ENCODE results near the gene CPE.
"Not testable (repeated sequence)": the region's sequence is repeated elsewhere in the genome, so short reads cannot be mapped to it uniquely, and the experiment has no call there.

Gene CPE

DNA sequence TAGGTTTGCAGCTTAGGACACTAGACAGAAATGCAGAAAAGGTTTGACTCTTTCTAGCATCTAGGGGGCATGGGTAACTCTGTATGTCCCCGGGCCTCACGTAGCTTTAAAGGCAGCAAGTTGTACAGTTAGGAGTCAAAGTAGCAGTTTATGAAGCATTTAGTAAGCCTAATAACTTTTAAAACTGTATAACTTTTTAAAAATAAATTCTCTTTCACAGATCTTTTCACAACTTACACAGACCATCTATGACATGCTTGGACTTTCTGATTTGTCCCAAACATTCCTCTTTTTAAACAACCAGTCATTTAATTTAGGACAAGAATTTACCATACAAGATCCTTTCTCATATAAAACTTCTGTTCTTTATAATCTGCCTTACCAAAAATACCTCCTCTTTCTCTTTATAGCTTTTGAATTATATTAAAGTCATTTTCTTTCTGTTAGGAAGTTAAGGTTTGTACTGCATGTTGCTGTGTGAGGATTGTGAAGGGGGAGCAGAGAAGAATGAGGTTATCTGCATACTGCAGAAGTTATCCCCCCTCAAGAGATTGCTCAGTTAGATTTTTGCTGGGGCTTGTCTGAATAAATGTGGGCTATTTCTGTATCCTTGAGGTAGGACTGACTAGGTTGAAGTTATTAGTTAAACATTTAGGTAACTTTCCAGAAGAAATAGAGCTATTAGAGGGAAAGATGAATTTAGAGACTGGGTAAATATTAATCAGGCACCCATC is 94.3 kb downstream of the CPE start:
- no peak for DNase-seq

GRCh38 chr4:165474784-165475705 is 96.2 kb downstream of the CPE start:
- no peak for DNase-seq

DNA sequence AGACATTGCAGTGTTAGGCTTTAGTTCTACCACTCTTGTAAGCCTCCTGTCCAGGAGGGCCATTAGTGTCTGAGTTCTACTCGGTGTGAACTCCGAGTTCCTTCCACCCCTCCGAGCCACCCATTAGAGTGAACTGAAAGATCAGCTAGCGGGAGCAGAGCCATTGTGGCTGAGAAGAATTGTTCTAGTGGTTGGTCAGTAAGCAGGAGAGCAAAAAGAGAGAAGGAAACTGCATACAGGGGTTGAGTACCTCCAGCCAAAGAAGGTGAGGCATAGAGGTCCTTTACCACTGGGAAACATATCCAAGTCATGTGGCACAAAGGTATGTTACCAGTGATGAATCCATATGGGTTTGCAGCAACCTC is 96.9 kb downstream of the CPE start:
- DNase-seq: no peak

DNA sequence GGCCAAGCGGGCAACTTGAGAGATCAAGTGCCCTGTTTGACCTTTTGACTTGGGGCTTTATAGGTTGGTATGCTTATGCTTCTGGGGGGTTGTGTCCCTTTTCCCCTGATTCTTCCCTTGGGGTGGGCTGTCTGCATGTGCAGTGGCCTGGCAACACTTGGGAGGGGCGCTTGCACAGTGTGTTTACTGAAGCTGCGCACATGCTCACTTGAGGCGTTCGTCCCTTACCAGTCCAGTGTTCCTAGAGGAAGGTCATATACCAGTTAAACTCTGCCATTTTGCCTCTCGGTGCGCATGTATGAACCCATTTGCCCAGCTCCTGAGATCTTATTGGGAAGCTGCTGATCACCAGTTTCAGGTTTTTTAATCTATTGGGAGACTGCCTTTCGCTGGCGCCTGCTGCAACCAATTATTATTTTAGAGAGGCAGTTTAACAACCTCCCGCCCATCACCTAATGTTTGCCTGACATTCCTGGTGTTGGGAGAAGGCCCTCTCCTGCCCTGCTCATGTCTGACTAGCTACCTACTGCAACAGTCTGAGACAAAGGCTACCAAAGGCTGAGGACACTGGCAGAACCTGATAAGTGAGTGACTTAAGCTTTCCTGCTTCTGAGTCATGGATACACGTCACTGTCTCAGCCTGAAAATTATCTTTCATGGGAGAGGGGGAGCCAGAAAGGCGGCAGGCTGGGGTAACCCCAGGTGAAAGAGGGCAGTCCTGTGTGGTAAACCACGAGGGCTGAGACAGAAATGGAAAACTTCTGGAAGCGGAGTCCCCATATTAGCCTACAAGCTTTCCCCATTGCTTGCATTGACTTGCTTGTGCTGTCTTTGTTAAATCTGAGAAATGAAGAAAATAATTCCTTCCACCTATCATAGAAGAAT is 97.6 kb downstream of the CPE start:
- no peak for DNase-seq

- DNase-seq: no peak
Observed at GRCh38 chr4:165477799-165478198, 99.0 kb downstream of the CPE start.

DNA sequence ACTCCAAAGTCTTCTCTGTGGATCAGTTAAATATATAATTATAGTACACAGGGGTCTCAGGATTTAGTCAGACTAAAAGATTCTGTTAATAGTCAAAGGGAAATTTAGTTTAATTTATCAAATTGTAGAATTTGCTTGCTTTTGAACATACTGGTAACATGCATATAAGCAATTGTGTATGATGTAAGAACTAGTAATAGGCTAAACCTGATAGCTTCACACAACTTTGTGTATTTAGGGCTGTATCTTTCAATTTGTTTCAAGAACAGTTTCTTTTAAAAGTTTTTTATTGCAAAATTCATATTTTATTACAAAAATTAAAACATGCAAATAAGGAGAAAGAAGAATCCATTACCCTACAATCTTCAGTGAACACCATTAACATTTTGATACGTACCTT is 99.5 kb downstream of the CPE start:
- no peak for DNase-seq

DNA sequence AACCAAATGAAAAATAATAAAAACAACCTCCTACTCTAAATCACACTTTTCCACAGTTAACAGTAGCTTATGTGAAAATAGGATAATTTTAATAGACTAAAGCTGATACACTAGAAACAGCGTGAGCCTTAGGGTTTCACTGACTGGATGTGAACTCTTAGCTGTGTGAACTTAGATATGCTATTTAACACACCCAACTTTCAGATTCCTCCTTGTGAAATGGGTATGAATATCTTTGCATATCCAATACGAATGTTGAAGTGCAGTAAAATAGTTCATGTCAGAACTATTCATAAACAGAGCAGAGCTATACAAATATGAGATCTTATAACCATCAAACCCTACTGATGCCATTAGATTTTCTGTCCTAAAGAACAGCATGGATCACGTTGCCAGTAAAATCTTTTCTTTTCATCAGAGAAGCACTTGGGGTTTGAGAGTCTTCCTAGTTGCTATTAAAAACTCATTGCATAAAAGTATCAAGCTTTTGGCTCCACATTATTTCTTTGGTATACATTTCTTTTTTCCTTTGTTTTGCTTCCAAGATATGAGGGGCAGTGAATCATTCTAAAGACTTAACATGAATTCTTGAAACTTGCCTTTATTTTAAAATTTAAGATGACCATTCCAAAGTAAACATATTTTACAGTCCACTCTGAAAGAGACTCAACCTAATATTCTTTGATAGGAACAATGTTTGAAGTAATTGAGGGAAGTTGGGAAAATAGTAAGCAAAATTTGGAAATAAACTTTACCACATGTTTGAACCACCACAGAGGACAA is 102.4 kb downstream of the CPE start:
- no peak for DNase-seq

GRCh38 chr4:165489786-165490185 is 111.0 kb downstream of the CPE start:
- DNase-seq: no peak

- DNase-seq: not testable (repeated sequence)
Observed at GRCh38 chr4:165492583-165492982, 113.8 kb downstream of the CPE start.

DNA sequence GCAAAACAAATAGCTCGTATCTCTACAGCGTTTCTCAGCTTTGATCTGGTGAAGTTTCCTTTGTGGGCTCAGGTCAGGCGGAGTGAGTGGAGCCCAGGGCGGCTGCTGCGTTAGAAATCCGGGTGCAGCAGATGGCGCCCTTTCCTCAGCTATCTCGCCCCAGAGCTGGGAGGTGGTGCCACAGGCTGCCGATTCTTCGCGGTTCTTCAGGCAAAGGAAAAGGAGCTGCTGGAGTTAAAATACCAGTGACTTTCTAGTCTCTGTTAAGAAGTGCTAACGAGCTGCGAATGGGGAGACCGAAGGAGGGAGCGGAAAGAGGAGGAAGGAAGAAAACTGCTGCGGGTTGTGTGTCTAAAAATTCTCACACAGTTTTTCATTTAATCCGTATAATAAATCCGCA is 114.6 kb downstream of the CPE start:
- DNase-seq: no peak

GRCh38 chr4:165502916-165503907 is 124.4 kb downstream of the CPE start:
- no peak for DNase-seq

GRCh38 chr4:165504184-165504583 is 125.4 kb downstream of the CPE start:
- no peak for DNase-seq

DNA sequence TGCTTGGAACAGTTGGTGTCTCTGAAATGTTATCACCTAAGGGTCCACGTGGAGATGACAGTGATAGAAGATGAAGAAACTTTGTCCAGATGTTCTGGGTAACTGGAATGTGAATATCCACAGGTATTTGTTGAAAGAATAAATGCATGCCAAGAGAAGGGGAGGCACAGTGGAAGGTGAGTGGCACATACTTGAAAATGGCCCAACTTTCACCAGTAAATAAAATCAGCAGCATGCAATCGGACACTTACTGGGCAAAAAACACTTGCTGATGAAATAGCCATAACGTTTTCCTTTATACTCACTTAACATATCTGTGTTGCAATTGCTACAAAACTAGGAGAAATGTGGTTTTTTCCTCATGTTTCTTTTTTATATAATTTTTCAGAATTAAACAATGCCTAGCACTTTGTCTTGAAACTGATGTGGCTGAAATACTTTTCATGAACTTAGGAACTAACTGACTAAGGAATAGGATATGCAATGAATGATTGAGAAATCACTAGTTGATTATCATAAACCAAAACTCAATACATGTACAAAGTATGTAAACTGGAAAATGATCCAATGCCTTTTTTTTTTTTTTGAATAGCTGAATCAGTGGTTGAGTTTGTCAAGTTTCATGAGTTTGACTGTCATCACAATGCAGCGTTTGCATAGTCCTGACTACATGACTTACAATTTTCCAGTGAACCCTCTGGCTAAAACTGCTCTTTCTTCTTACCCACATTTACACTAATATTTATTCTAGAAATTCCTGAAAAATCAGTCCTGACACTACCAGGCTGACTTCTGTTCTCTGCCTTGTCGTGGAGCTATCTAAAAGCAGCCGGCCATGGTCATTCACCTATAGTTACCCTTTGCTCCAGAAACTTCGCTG is 127.4 kb downstream of the CPE start:
- DNase-seq: no peak

GRCh38 chr4:165506849-165507248 is 128.0 kb downstream of the CPE start:
- DNase-seq: no peak

GRCh38 chr4:165507381-165507780 is 128.6 kb downstream of the CPE start:
- DNase-seq: no peak

DNA sequence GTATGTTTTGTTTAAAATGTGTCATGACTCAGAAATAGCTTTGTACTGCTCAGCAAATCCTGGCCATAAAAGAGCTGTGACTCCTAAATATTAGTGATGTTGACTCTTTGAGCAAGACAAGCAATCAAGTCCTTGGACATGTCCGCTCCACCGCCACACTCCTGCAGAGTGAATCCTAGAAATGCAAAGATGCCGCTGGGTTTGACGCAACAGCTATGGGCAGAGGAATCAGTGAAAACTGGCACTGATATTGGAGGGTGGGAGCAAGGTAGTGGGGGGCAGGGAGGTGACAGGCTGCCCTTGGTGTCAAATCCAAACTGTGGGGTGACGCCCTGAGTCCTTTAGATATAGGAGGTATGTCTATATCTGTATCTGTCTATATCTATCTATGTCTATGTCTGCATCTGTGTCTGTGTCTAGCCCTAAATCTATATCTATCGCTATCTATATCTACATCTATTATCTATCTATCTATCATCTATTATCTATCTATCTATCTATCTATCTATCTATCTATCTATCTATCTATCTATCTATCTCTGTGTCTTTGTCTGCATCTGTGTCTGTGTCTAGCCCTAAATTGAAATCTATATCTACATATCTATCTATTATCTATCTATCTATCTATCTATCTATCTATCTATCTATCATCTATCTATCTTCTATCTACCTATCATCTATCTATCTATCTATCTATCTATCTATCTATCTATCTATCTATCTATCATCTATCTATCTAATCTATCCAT is 129.7 kb downstream of the CPE start:
- DNase-seq: no peak

DNA sequence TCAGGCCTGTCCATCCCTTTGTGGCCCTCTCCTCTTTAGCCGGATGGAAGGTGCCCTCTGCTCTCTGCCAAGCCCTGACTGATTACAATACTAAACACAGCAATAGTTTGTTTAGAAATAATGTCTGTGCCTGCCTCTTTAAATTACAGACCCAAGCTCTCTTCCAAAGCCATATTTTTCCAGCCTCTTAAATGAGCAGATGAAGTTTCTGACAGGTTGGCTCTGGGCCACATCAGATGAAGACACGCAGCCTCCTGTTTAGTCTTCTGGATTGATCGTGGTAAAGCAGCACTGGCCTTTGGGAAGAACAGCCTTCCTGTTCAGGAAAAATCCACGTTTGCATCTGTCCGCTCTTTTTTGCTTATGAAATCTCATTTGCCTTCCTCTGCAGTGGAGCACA is 133.6 kb downstream of the CPE start:
- DNase-seq: no peak

GRCh38 chr4:165514739-165515138 is 135.9 kb downstream of the CPE start:
- DNase-seq: no peak

- DNase-seq: no peak
Observed at GRCh38 chr4:165515201-165515600, 136.4 kb downstream of the CPE start.

Data from NCI-H2029 treated with DMSO at 0.1 percent for 48 hours (cell line).